GM19438 (cell line): ENCODE results near the gene COL4A2.

Source experiments
- ATAC-seq: cut with Tn5 transposase; IDR thresholded peaks from one replicate; pipeline ENCODE4 v1.9.1; 2021; ENCODE audit warnings: low read depth; ENCODE audit not compliant: unreplicated experiment

COL4A2 gene

DNA sequence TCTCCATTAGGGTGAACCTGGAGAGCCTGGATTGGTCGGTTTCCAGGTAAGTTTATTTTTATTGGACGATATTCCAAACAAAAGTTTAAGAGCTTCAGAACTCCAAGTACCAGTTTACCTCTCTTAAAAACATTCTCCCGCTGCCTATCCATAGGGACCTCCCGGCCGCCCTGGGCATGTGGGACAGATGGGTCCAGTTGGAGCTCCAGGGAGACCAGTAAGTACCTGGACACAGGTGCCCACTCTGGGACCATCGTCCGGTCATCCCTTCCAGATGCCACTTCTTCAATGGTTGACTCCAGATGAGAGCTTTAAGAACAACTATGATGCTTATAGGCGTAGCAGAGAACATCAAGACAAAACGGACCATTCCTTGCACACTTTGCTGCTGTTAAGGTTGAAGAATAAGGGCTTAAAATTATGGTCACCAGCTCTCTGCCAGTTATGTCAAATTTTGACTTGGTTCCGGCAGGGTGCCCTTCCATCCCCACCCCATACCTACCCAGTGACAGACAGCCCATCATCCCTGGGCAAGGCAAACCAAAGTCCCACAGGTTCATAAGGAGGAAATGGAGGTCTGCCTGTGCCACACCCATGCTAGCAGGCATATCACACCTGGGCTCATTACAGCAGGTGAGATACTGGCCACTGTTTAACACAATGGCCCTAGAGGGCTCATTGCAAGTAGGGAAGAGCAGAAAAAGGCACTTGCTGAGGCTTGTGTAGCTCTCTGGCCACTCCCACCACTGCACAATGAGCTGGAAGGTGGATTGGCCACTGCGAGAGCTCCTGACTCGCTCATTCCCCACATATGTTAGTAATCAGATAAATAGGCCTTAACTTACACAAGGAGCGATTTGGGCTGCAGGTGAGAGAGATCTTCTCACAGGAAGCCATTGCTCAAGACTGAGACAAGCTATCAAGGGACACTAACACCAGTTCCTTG is 123.6 kb downstream of the COL4A2 start:
- no peak for ATAC-seq

DNA sequence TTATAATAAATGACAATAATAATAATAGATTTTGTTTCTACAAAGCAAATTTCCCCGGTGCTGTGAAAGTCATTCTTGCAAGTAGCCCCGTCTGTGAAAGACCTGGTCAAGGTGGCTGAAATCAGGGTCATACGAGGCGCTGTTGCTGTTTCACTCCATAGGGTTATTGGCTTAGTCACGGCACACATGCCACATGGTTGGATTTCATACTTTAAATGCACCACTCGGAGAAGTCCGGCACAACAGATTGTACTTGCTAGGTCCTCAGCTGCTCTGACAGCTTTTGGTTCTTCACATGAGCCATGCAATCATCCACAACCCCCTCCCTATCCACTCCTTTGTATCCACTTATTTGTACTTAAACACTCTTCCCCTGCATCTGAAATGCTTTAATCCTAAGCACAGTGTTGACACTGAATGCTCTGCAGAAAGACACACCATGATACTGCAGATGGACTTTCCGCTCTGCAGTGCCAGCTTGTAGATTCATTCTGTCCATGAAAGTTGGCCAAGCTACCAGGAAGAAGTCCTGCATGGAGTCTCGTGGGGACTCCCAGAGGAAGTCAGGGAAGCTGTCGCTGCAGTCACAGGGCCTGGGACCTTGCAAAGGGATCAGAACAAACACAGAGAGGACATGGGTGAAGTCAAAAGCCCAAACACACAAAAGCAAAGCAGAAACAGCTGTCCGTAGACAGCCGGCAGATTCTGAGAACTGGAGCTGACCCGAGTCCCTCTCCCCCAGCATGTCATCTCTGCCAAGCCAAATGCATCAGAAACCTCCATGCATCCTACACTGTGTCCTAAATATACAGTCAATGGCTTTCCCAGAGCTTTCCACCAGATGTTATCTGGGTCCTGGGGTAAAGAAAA is 124.6 kb downstream of the COL4A2 start:
- no peak for ATAC-seq

GRCh38 chr13:110432522-110432921 is 125.4 kb downstream of the COL4A2 start:
- ATAC-seq: no peak

- no peak for ATAC-seq
Observed at GRCh38 chr13:110433014-110433413, 125.9 kb downstream of the COL4A2 start.

- ATAC-seq: no peak
Observed at GRCh38 chr13:110434629-110435028, 127.5 kb downstream of the COL4A2 start.

DNA sequence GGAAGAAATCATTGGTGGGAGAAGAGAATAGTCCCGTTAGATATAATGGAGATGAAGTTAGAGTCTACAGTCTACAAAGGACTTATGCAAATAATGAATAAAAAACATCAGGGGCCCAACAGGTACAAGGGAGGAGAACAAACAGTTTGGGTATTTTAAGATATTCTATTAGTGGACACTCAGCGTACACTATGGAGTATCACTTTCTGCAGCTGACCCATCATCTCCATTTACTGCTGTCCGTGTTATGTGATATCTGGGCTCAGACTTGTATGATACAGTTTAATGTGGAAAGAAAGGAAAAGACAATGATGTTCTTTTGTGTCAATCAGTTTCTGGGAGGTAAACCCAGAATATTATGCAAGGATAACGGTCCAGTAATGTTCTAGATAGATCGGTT is 128.2 kb downstream of the COL4A2 start:
- ATAC-seq: no peak

DNA sequence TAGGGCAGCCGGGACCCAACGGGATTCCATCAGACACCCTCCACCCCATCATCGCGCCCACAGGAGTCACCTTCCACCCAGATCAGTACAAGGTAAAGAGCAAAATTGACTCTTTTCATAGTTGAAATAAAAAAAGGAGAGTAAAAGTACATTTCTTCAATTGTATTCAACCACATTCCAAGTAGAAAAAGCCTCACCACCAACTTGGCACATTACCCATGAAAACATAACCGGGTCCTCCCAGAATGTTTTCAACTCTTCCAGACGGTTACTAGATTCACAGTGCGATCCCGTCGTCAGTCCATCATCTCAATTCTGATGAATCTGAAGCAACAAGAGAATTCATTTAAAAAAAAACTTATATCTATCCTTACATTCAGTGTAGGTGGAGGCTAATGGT is 129.2 kb downstream of the COL4A2 start:
- no peak for ATAC-seq

DNA sequence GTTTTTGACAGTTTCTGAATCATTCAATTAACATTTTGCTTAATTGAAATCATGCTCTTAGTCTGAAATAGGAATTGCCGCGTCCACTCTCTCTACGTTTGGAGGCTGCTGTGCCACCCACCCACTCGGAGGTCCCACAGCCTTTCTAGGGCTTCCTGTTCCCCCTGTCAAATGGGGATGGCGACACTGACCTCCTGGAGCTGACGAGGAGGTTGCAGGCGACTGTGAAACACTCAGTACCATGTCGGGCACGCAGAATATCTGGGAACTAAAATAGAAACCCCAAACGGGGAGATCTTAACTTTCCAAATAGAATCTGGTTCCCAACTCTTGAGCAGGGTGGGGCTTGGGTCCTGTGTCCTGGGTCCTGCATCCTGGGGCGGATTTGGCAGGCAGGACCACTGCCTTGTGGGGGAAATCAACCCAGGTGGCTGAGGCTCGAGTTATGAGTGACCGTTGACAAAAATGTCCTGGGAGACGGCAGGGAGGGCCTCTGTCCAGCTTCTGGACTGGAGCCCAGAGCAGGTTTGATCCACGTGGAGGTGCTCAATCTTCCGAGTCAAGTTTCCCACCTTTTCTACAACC is 129.8 kb downstream of the COL4A2 start:
- ATAC-seq: no peak

DNA sequence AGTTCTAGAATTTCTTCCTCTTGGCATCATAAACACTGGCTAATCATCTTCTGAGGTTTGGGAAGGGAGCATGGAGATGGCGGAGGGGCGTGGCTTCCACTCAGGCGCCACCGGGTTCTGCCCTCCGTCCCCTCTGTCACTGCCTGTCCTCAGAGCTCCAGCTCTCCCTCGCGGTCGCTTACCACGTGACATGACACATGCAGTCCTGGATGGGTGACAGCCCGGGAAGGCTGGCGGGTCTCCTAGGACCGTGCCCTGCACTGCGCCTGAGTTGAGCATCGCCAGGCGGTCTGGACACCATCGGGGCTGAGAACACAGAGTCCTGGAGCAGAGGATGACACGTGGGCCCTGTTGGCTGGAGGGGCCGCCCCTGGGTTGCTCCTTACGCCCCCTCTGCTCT is 131.1 kb downstream of the COL4A2 start:
- no peak for ATAC-seq

- ATAC-seq: no peak
Observed at GRCh38 chr13:110438776-110439175, 131.7 kb downstream of the COL4A2 start.

- ATAC-seq: no peak
Observed at GRCh38 chr13:110440946-110441731, 134.1 kb downstream of the COL4A2 start.

GRCh38 chr13:110442930-110443621 is 136.0 kb downstream of the COL4A2 start:
- ATAC-seq: no peak

- ATAC-seq: peak; percentile 28
Observed at GRCh38 chr13:110443622-110444225, 136.6 kb downstream of the COL4A2 start.

DNA sequence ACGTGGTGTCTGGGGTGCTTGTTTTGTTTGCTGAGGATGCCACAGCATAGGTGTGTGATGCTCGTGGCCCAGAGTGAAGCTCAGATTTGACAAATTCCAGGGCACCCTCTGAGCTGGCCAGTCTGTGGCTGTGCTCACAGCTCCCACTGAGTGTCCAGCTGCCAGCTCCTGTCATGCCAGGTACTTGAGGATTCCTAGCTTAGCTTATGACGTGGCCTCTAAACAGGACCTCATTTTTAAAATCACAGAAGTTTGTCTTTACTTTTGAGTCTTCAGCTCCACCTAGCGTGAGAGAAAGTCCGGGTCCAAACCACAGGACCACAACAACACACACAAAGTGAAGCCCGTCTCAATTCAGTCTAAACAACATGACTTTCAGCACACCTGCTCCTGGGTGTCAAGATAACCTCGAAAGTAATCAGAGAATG is 137.2 kb downstream of the COL4A2 start:
- peak; percentile 63 for ATAC-seq

GRCh38 chr13:110445183-110445582 is 138.1 kb downstream of the COL4A2 start:
- ATAC-seq: no peak

DNA sequence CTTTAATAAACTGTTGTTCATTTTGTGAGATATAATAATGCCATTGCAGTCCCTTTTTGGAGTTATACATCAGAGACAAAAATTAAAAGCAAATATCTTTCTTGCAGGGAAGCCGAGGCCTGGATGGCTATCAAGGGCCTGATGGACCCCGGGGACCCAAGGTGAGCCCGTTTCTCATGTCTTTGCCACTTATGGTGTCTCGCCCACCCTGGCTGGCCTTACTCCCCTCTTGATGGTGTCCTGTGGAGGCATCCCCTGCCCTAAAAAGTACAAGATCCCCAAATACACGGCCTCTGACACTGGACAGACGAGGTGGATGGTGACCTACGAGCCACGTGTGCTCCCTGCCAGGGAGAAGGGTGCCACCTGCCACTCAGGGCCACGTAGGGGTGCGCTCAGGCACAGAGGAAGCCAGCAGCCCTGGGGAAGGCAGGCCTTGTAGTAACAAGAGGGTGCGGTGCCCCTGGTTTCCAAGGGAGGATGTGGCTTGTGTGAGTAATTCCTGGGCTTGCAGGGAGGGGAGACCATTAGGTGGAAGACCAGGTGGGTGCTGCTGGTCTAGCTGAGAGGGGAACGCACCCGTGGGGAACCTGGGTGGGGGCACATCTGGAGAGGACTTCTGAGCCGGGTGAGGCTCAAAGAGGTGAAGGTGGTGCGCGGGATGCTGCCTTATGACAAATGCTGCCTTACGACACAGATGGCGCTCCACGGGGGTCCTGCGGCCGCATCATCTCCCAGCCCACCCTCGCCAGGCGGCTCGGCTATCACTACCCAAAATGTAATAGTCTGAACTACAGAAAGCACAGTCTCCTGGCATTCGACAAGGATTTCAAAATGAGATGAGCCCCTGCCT is 138.9 kb downstream of the COL4A2 start:
- no peak for ATAC-seq

DNA sequence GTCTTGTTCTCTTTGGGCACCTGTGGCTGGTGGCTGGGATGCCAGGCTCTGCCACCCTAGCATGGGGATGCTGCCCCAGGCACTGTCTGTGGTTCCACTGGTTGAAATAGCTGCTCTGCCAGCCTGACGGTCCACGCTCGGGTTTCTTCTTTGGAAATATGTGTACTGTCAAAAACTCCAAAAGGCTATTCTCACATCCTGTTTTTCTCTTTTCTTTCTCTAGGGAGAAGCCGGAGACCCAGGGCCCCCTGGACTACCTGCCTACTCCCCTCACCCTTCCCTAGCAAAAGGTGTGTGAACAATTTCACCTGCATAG is 139.4 kb downstream of the COL4A2 start:
- no peak for ATAC-seq

GRCh38 chr13:110447058-110447511 is 140.0 kb downstream of the COL4A2 start:
- ATAC-seq: no peak
